Hematopoietic multipotent progenitor cell treated with erythropoietin and hydrocortisone succinate and interleukin-3 and kit ligand, for 8 days (in vitro differentiated cells): Measurements from ENCODE around the gene SLC37A1.

Experiments
- DNase-seq: peaks from one replicate; pipeline ENCODE4 v3.0.0-alpha.2; 2015

Gene SLC37A1

GRCh38 chr21:42546433-42546832 lies 32.8 kb downstream of the SLC37A1 start:
- DNase-seq: no peak

DNA sequence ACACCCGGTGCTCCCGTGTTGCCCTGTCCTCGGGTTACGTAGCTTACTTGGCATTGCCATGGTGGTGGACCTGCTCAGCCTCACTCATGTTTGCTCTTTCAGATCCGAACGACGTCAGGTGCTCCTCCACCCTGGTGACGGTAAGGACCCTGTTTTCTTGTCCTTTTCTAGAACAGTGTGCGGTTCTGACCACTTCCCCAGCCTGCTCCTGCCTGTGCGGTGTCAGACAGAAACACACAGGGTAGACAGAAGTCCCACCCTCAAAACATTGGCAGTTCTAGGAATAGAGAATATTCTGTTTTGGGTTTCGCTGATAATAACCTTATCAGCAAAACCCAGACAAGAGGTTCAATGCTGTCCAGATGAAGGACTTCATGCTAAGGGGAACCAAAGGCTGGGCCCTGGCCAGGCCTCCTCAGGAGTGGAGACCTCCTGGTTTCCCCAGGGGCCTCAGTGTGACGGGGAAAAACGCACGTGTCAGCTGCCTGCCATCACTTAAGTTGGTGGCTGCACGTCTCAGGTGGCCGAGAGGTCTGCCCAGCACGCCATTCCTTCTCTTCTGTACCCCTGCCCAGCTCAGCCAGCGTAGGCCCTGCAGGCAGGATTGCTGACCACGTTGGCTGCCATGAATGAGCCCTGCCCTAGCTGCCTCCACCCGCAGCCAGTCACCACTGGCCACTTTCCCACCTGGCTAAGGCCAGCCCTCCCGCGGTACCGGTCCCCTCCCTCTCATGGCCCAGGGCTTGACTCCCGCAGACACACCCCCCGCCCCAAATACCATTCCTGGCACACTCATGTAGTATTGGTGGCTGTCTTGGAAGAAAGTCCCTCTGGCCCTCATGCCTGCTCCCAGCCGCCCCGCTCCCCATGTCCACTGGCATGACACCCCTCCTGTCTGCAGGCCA lies 33.6 kb downstream of the SLC37A1 start:
- DNase-seq: peak; percentile 97

DNA sequence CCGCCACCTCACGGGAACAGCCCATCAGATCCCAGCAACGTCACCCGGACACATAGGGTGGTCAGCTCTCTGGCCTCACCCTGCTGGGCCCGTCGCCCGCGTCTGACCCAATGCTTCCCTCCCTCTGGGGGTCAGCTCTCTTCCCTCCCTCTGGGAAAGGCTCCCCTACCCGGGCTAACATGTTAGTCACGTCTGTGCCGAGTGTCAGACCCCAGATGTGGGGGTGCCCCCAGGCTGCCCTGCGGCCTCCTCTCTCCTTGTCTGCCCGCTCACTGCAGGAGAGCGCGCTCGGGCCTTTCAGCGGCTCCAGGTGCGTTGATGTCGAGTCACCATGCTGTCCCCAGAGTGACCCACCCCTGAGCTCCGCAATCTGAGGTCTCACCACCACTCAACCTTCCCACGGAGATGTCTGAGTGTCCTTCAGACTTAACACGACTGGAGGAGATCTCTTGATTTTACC lies 34.3 kb downstream of the SLC37A1 start:
- DNase-seq: no peak

GRCh38 chr21:42548687-42549406 lies 35.2 kb downstream of the SLC37A1 start:
- no peak for DNase-seq

DNA sequence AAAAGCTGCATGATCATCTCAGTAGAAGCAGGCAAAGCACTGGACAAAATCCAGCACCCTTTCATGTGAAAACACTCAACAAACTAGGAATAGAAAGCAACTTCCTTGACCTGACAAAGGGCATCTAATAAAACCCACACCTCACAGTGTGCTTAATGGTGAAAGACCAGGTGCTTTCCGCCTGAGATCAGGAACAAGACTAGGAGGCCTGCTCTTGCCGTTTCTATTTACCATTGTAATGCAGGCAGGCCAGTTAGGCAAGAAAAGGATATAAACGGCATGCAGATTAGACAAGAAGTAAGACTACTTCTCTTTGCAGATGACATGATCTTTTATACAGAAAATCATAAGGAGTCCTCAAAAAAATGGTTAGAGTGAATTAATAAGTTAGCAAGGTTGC lies 37.2 kb downstream of the SLC37A1 start:
- DNase-seq: no peak

DNA sequence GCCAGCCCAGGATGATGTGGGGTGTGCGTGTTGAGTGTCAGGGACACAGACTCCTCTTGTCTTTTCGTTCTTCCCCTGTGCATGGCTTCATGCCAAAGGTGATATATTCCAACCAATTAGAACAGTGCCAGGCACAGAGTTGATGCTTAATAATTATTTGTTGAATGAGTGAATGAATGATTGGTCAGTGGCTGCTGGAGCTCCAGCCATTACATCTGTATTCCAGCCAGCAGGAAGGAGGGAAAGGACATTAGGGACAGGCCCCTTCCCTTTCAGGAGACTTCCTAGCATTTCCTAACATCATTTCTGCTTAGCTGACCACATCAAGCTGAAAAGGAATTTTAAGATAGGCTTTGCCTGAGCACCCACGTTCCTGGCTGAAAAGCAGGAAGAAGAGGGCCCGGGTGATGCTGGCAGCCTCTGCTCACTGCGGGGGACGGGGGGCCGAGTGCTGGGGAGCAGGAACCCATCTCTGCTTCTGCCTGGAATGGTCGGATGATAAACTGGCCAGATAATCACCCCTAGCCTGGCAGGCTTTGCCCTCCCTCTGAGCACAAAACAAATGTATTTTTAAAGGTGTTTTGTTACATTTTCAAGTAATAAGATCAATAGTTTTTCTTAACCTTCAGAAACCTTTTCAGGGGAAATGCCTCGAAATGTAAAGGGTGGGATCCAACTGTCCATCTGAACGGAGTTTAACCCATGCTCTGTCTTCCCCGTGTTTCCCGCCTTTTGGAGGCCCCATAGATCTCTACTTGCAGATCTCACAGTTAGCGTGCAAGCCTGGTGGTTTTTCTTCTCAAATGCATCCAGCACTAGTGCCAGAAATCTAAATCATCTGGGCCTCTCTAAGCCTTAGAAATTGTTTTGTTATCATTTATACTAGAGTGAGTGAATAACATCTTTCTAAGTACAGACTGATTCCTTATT lies 39.0 kb downstream of the SLC37A1 start:
- DNase-seq: no peak

- no peak for DNase-seq
Measured at GRCh38 chr21:42553435-42553834, 39.8 kb downstream of the SLC37A1 start.

DNA sequence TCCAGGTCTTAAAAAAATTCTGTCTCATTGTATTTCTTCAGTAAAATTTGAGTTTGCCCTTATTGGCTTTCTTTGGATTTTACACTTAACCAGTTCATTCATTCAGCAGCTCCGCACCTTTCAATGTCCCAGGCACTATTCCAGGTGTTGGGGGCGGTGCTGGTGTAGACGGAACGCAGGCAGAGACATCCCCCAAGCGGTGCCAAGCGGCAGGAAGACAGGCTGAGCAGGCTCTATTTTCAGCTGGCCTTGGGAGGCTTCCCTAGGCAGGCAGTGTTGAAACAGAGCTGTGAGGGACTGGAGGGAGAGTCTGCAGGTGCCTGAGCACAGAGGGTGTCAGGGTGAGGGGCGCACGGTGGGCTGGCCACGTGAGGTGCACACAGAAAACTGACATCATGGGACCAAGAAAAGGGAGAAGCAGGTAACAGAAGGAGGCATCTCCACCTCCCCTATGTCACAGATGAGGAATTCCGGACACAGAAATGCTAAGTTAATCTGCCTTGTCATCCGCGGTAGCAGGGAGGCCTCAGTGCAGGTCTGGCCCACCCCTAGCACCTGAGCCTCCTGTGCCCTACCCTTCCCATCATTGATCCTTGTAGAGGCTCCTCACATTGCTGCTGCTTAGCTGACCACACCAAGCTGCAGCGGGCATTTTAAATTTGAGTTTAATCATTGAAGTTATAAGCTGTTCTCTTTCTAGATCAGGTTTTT lies 40.8 kb downstream of the SLC37A1 start:
- DNase-seq: no peak

- DNase-seq: no peak
Measured at GRCh38 chr21:42555756-42556438, 42.2 kb downstream of the SLC37A1 start.

DNA sequence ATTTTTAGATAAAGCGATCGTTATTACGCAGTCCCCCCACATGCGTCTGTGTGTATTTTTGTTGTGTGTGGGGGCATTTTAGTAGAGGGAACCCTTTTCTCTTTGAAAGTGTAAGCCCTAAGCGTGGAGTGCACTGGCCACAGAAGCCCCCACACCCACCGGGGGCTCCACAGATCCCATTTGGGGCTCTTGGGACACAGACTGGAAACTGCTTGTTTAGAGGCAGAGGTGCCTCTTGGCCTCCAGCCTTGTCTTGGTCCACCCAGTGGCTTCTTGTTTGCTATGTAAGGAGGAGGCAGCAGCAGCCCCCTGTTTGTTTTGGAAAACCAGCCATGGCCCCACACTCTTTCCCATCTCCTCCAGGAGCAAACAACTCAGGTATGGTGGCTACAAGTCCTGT lies 42.8 kb downstream of the SLC37A1 start:
- DNase-seq: no peak

DNA sequence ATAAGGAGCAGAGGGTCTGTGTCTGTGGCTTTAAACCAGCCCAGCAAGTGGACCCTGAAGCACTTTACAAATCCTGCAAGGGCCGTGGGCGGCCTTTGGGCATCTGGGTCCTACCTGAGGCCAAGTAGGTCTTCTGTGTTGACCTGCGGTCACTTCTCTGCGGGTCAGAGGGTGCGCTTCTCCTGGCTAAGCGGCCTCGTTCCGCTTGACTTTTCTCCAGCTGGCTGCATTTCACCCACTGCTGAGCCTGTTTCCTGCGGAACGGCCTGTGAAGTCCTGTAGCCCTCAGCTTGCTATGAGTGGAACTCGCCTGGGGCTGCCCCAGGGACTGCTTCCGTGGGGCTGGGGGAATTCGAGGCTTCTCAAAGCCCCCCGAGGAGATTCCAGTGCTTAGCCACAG lies 43.3 kb downstream of the SLC37A1 start:
- no peak for DNase-seq

DNA sequence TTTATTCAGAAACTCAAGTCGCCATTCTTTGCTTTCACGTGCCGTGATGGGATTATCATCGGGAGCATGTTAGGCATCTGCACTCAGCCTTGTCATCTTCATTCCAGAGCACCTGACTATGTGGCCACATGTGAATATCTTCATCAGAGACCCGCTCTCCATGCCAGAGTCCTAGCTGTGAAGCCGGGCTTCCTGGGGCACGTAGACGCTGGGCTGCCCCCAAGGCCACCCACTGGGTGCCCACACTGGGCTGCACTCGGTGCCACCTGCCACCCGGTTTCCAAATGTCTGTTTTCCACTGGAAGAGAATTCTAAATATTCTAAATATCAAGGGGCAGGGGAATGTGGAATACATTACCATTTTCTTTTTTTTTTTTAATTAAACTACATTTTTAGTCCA lies 43.8 kb downstream of the SLC37A1 start:
- no peak for DNase-seq

DNA sequence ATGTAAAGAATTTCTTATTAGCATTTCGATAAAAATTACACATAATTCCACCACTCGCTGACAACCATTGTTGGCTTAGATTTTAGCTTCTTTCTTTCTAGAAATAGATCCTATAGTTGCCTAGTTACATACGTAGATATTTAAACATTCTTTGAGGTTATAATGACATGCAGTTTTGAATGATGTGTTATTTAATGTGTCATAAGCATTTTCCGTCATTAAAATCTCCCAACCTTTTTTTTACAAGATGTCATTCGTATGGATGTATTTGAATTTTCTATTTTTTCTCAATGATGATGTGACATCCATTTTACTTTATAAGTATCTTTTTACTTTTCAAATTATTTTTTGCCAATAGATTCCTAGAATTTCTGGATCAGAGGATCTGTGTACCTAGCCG lies 44.7 kb downstream of the SLC37A1 start:
- DNase-seq: no peak

- DNase-seq: no peak
Measured at GRCh38 chr21:42558846-42559245, 45.2 kb downstream of the SLC37A1 start.

DNA sequence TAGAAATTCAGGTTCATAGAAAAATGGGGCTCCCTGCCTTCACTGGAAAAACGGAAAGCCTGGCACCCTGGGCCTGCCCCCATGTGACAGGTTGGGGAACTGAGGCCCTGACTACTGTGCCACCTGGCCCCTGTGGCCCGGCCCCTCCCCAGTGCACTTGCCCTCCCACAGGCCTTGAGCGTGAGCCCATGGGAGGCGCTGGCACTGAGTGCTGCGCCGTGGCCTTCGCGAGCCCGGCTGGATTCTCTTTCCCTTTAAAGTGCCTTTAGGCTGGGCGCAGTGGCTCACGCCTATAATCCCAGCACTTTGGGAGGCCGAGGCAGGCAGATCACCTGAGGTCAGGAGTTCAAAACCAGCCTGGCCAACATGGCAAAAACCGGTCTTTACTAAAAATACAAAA lies 45.7 kb downstream of the SLC37A1 start:
- no peak for DNase-seq

GRCh38 chr21:42560517-42561179 lies 47.0 kb downstream of the SLC37A1 start:
- DNase-seq: no peak

- DNase-seq: peak; percentile 12
Measured at GRCh38 chr21:42561762-42562650, 48.4 kb downstream of the SLC37A1 start.

GRCh38 chr21:42562816-42563215 lies 49.2 kb downstream of the SLC37A1 start:
- no peak for DNase-seq

GRCh38 chr21:42563261-42563660 lies 49.6 kb downstream of the SLC37A1 start:
- DNase-seq: no peak

DNA sequence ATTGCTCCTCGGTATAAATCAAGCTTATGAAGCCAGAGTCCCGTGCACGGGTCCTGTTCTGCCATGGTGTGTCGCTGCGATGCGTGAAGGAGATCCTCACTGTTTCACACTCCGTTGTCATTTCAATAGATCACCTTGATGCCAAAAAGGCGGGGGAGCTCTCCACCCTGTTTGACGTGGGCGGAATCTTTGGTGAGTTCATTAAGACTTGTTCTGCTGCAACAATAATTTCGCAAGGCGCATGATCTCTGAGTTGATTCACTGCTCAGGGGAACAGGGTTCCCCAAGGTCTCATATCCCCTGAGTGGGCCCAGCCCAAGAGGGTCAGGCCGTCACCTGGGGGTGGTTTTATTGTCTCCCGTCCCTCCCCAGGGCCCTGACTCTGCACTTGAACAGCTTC lies 50.0 kb downstream of the SLC37A1 start:
- no peak for DNase-seq
